ENCODE results near the gene C4orf50. TPM values are rescaled to one million over a fixed set of nuclear protein-coding genes. Genes with fewer than 3 reads are reported as not detected.

Gene C4orf50
- polyA plus RNA-seq, 1 donor from 2014 or later = 1.6 TPM

DNA sequence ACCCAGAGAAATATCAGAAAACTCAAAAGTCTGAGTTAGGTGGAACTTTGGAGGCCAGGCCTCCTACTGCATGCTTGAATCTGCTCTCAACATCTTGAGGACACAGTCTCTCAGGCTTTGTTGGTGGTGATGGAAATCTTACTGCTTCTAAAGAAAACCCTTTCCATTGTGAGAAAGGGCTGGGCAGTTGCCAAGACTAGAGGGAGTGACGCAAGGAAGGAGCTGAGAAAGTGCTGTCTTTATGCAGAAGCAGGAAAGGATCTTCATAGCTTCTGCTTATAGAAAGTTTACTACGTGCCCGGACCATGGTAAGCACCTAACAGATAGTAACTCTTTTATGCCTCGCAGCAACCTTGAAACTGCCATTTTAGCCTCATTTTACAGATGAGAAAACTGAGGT lies 122.9 kb downstream of the C4orf50 start:
- TF ChIP-seq POLR2AphosphoS5 (IDR thresholded peaks at IDR 0.05) (no peak), MXI1 (conservative IDR thresholded peaks at IDR 0.05; ENCODE audit: poor library complexity, severe bottlenecking) (no peak), SMC3 (conservative IDR thresholded peaks at IDR 0.05; ENCODE audit: poor library complexity) (no peak), EP300 (conservative IDR thresholded peaks at IDR 0.05; ENCODE audit: poor library complexity, severe bottlenecking) (no peak), EZH2 (IDR thresholded peaks at IDR 0.05; ENCODE audit: borderline replicate concordance, insufficient read depth, low read length, poor library complexity, severe bottlenecking) (no peak), RAD21 (conservative IDR thresholded peaks at IDR 0.05) (no peak), TAF1 (IDR thresholded peaks at IDR 0.05; ENCODE audit: low read depth) (no peak)
- TF ChIP-seq, protein P1, sequence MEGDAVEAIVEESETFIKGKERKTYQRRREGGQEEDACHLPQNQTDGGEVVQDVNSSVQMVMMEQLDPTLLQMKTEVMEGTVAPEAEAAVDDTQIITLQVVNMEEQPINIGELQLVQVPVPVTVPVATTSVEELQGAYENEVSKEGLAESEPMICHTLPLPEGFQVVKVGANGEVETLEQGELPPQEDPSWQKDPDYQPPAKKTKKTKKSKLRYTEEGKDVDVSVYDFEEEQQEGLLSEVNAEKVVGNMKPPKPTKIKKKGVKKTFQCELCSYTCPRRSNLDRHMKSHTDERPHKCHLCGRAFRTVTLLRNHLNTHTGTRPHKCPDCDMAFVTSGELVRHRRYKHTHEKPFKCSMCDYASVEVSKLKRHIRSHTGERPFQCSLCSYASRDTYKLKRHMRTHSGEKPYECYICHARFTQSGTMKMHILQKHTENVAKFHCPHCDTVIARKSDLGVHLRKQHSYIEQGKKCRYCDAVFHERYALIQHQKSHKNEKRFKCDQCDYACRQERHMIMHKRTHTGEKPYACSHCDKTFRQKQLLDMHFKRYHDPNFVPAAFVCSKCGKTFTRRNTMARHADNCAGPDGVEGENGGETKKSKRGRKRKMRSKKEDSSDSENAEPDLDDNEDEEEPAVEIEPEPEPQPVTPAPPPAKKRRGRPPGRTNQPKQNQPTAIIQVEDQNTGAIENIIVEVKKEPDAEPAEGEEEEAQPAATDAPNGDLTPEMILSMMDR (IDR thresholded peaks at IDR 0.05; ENCODE audit: poor library complexity, severe bottlenecking) = no peak
- TF ChIP-seq, protein P2, sequence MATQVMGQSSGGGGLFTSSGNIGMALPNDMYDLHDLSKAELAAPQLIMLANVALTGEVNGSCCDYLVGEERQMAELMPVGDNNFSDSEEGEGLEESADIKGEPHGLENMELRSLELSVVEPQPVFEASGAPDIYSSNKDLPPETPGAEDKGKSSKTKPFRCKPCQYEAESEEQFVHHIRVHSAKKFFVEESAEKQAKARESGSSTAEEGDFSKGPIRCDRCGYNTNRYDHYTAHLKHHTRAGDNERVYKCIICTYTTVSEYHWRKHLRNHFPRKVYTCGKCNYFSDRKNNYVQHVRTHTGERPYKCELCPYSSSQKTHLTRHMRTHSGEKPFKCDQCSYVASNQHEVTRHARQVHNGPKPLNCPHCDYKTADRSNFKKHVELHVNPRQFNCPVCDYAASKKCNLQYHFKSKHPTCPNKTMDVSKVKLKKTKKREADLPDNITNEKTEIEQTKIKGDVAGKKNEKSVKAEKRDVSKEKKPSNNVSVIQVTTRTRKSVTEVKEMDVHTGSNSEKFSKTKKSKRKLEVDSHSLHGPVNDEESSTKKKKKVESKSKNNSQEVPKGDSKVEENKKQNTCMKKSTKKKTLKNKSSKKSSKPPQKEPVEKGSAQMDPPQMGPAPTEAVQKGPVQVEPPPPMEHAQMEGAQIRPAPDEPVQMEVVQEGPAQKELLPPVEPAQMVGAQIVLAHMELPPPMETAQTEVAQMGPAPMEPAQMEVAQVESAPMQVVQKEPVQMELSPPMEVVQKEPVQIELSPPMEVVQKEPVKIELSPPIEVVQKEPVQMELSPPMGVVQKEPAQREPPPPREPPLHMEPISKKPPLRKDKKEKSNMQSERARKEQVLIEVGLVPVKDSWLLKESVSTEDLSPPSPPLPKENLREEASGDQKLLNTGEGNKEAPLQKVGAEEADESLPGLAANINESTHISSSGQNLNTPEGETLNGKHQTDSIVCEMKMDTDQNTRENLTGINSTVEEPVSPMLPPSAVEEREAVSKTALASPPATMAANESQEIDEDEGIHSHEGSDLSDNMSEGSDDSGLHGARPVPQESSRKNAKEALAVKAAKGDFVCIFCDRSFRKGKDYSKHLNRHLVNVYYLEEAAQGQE (IDR thresholded peaks at IDR 0.05; ENCODE audit: borderline replicate concordance) = no peak
- H3K27ac ChIP-seq (ENCODE audit: low read length) = no peak overlapping the region

DNA sequence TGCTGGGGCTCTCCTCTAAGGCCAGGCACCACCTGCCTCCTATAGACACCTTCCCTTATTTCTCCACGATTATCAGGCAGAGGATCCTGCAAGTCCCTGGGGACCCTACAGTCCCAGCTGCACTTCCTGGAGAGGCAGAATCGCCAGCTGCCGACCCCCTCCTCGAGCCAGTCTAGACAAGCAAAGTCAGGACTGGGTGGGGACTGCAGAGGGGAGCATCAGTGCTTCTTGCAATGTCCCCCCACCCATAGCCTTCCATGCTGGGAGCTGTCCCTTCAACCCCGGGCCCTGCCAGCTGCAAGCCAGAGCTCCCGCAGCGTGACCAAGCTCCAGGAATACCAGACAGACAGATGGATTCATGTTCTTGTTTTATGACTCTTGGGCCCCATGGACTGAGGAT lies 124.0 kb downstream of the C4orf50 start:
- Histone ChIP-seq H3K36me3 (ENCODE audit: insufficient read depth, low read length) (no peaks in the 10 kb centered on the region), H3K9me2 (ENCODE audit: insufficient read depth, low read length) (no peaks in the 10 kb centered on the region), H2AFZ (ENCODE audit: low read depth, low read length) (no peak overlapping the region), H3K4me3 (ENCODE audit: low read length) (no peak overlapping the region), H3K27me3 (ENCODE audit: insufficient read depth, low read depth, low read length) (no peaks in the 10 kb centered on the region), H3K4me2 (ENCODE audit: low read length) (no peak overlapping the region), H3K9me3 (ENCODE audit: low read length) (no peaks in the 10 kb centered on the region), H3F3A (ENCODE audit: insufficient read depth, low read length, poor library complexity, severe bottlenecking) (no peaks in the 10 kb centered on the region), H4K20me1 (ENCODE audit: insufficient read depth) (no peaks in the 10 kb centered on the region), H3K9ac (ENCODE audit: low read length) (no peak overlapping the region), H3K79me2 (replicated peaks; ENCODE audit: insufficient read depth, low read length) (peaks cover 29% of the 10 kb centered on the region), H3K27ac (ENCODE audit: low read length) (no peak overlapping the region)
- TF ChIP-seq EZH2 (IDR thresholded peaks at IDR 0.05; ENCODE audit: borderline replicate concordance, insufficient read depth, low read length, poor library complexity, severe bottlenecking) = no peak
- TF ChIP-seq EP300 (conservative IDR thresholded peaks at IDR 0.05; ENCODE audit: poor library complexity, severe bottlenecking) = no peak
- TF ChIP-seq MXI1 (conservative IDR thresholded peaks at IDR 0.05; ENCODE audit: poor library complexity, severe bottlenecking) = no peak
- TF ChIP-seq RAD21 (conservative IDR thresholded peaks at IDR 0.05) = no peak
- no peak for TF ChIP-seq TAF1 (IDR thresholded peaks at IDR 0.05; ENCODE audit: low read depth)
- TF ChIP-seq POLR2AphosphoS5 (IDR thresholded peaks at IDR 0.05) = no peak
- TF ChIP-seq, protein P2 (IDR thresholded peaks at IDR 0.05; ENCODE audit: borderline replicate concordance) = no peak

More for the DNA sequence above, 122.9 kb downstream of the C4orf50 start:
- H3K79me2 ChIP-seq (replicated peaks; ENCODE audit: insufficient read depth, low read length) = peaks cover 20% of the 10 kb centered on the region
- no peaks in the 10 kb centered on the region for H4K20me1 ChIP-seq (ENCODE audit: insufficient read depth)
- no peaks in the 10 kb centered on the region for H3K27me3 ChIP-seq (ENCODE audit: insufficient read depth, low read depth, low read length)
- no peak overlapping the region for H3K4me3 ChIP-seq (ENCODE audit: low read length)
- H2AFZ ChIP-seq (ENCODE audit: low read depth, low read length) = no peak overlapping the region
- no peak overlapping the region for H3K9ac ChIP-seq (ENCODE audit: low read length)
- H3F3A ChIP-seq (ENCODE audit: insufficient read depth, low read length, poor library complexity, severe bottlenecking) = no peaks in the 10 kb centered on the region
- H3K9me3 ChIP-seq (ENCODE audit: low read length) = no peaks in the 10 kb centered on the region
- H3K36me3 ChIP-seq (ENCODE audit: insufficient read depth, low read length) = no peaks in the 10 kb centered on the region
- no peak overlapping the region for H3K4me2 ChIP-seq (ENCODE audit: low read length)
- H3K9me2 ChIP-seq (ENCODE audit: insufficient read depth, low read length) = no peaks in the 10 kb centered on the region
